D721Med (cell line): ENCODE measurements around the gene CNIH2.
A peak's percentile ranks its signal among the peaks of the same experiment; 100 is the strongest.

ENCODE experiments used
- DNase-seq: peaks from one replicate; pipeline ENCODE4 v3.0.0; 2011; ENCODE audit warnings: low spot score; ENCODE audit not compliant: insufficient read length
- FAIRE-seq: peaks from 2 replicates; lab custom pipeline; 2011; peaks lifted over from hg19 to GRCh38; lab: Jason Lieb, UNC
- CTCF ChIP-seq: IDR thresholded peaks from 2 replicates; pipeline ENCODE4 v1.5.1; 2012; ENCODE audit warnings: mild to moderate bottlenecking, control low read depth; ENCODE audit not compliant: insufficient read depth; ENCODE audit errors: missing control alignments

The CNIH2 gene

GRCh38 chr11:66288671-66289547 is 10.9 kb downstream of the CNIH2 start, which contains the start of gene YIF1A:
YIF1A (minus strand) TSS chr11:66289143; CDS start chr11:66288985, 158 bp downstream.
- peak; percentile 99 for DNase-seq
- no peak for FAIRE-seq
- TF ChIP-seq CTCF: peak; percentile 11

- FAIRE-seq (no peak), DNase-seq (no peak)
- no peak for TF ChIP-seq CTCF
Measured at GRCh38 chr11:66289548-66290329, 11.8 kb downstream of the CNIH2 start.

- no peak for FAIRE-seq
- DNase-seq: no peak
- no peak for TF ChIP-seq CTCF
Measured at GRCh38 chr11:66290330-66290621, 12.3 kb downstream of the CNIH2 start.

GRCh38 chr11:66291303-66291705 is 13.3 kb downstream of the CNIH2 start:
- TF ChIP-seq CTCF: no peak
- FAIRE-seq (no peak), DNase-seq (no peak)

GRCh38 chr11:66291706-66292542 is 13.9 kb downstream of the CNIH2 start, which contains the start of gene TMEM151A:
TMEM151A (plus strand) TSS chr11:66291894; CDS start chr11:66292014, 120 bp downstream.
- DNase-seq: peak; percentile 65
- no peak for TF ChIP-seq CTCF
- no peak for FAIRE-seq

GRCh38 chr11:66292543-66293332 is 14.8 kb downstream of the CNIH2 start:
- DNase-seq (no peak), FAIRE-seq (no peak)
- TF ChIP-seq CTCF: no peak
